Measurements from ENCODE around the gene TRIM64C.
"Not testable (repeated sequence)": the region's sequence is repeated elsewhere in the genome, so short reads cannot be mapped to it uniquely, and the experiment has no call there.

The TRIM64C gene

GRCh38 chr11:49059012-49059411 is at the start of gene TRIM64C:
Gene TRIM64C, minus strand, starts transcription at chr11:49059112. Its CDS starts 0 bp downstream, at chr11:49059112.
- not testable (repeated sequence) for DNase-seq

- not testable (repeated sequence) for DNase-seq
Observed at GRCh38 chr11:49102356-49102755, 43.4 kb upstream of the TRIM64C start.

GRCh38 chr11:49069897-49070296 is 11.0 kb upstream of the TRIM64C start:
- DNase-seq: not testable (repeated sequence)

DNA sequence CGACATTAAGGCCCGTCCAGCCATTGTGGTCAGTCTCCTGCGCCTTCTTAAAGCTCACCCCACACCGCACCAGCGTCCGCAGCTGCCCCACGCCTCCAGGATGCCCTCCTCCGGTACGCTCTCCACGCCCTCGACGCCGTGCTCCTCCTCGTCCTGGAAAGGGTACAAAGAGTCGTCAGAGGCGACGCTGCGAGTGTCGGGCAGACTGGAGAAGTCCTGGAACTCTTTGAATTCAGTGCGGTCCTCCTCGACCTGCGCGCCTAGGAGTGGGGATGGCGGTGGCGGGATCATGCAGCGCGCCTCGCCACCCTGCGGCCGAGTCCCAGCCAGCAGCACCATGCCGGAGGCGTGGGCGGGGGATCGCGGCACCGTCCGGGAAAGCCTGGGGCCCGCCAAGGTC is 9.1 kb downstream of the TRIM64C start:
- not testable (repeated sequence) for DNase-seq

DNA sequence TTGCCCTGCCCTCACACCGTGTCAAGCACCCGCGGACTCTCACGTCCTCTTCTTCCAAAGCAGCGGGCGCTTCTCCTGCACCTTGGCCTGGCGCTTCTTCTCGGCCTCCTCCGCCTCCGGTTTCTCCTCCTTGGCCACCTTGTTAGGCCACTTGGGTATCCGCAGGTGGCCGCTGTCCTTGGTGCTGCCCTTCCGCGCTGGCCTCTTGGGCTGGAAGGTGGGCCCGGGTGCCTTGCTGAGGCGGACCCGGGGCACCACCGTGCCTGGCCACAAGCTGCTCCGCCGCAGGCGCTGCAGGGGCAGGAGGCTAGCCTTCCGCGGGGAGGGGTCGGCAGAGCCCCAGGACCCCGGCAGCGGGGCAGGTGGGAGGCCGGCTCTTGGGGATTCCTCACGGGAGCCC is 10.7 kb downstream of the TRIM64C start:
- not testable (repeated sequence) for DNase-seq

DNA sequence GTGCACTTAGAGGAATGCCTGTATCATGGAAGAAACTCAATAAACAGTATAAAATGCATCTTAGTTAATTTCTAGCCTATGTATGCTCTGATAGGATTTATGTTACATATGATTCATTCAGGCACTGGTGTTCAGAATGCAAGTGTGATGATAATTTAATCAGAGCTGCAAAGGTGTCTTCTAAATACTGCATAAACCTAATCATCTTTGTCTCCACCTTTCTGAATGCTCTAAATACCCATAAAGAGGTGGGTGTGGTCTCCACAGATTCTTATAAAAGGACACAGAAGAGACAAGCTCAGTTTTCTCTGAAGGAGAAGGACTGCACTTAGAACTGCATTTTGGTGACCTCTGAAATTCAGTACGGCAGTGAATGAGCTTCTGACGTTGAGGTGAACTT is 30.4 kb downstream of the TRIM64C start, which contains the start of gene TRIM49B:
TRIM49B (plus strand) TSS at position 301 of the 400 bp plus-strand sequence. CDS start 2,777 bp downstream, outside the sequence.
- DNase-seq: not testable (repeated sequence)
